Measurements from ENCODE around the gene BEND7.

DNA sequence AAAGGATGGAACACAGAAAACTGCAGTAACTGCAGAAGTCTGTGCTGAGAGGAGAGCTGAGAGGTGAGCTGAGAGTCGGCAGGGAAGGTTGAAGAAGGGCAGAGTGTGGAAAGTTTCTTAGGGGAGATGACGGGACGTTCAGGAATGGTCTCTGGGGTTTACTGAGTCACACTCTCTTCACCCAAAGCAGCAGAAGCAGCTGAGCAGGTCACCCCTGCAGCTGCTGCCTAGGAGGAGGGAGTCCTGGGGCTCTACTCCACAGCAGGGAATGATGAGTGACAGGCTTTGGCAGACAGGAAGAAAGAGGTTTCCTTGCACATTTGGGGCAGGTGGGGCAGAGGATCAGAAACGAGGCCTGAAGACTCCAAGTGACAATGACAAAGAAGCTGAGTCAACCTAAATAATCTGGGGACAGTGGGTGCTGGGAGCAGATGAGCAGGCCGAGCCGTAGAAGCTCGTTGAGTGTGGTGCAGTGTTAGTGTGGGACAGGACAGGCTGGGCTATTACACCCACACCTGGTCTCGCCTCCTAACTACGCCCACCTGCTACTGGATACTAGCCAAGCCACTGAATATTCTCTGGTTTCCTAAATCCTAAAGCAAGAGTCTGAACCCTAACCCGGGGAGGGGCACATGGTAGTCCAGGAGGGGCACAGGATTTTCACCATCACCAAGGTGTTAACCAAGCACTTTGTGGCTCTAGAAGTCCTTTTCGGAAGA, 24.9 kb downstream of the BEND7 start:
- TF ChIP-seq POLR2A (IDR thresholded peaks at IDR 0.05) (no peak), POLR2AphosphoS5 (IDR thresholded peaks at IDR 0.05) (no peak)
